Suprapubic skin (tissue), 4 donors: ENCODE measurements around the gene SPATA32. TPM values are rescaled to one million over a fixed set of nuclear protein-coding genes. Genes with fewer than 3 reads are reported as not detected.

Source experiments
- DNase-seq, 2 donors: peaks; one replicate each; pipeline ENCODE4 v3.0.0-alpha.2; 2019; ENCODE audit warnings: low spot score in 2 of 2
- H3K27ac ChIP-seq: fragments of 200-600 bp; sonication (generic); one replicate; pipeline ENCODE4 v1.5.1; 2019
- H3K27me3 ChIP-seq: fragments of 200-600 bp; sonication (generic); one replicate; pipeline ENCODE4 v1.5.1; 2019
- H3K36me3 ChIP-seq: fragments of 200-600 bp; sonication (generic); one replicate; pipeline ENCODE4 v1.5.1; 2019
- H3K4me1 ChIP-seq: fragments of 200-600 bp; sonication (generic); one replicate; pipeline ENCODE4 v1.5.1; 2019
- H3K4me3 ChIP-seq: fragments of 200-600 bp; sonication (generic); one replicate; pipeline ENCODE4 v1.5.1; 2019; ENCODE audit warnings: mild to moderate bottlenecking
- H3K9me3 ChIP-seq: fragments of 200-600 bp; sonication (generic); one replicate; pipeline ENCODE4 v1.5.1; 2019
- EP300 ChIP-seq: sonication (generic); formaldehyde crosslinking; IDR thresholded peaks from one replicate; pipeline ENCODE4 v1.6.1; 2017; ENCODE audit warnings: antibody characterized with exemption
- POLR2A ChIP-seq, 2 donors: fragments of 450-650 bp; IDR thresholded peaks; one replicate each; pipeline ENCODE4 v1.6.1; 2017; ENCODE audit warnings: antibody characterized with exemption in 2 of 2, mild to moderate bottlenecking in 2 of 2, moderate library complexity in 2 of 2
- POLR2AphosphoS5 ChIP-seq, 3 donors: sonication (generic); formaldehyde crosslinking; IDR thresholded peaks; one replicate each; pipeline ENCODE4 v1.6.1; 2017; ENCODE audit warnings: antibody characterized with exemption in 3 of 3
- WGBS: methylation state at CpG from one replicate; pipeline ENCODE4 v1.1.5; 2018; 5-methylcytosine and 5-hydroxymethylcytosine counted together
- total RNA-seq, 4 donors: library from RNA; depleted of rRNA; stranded (reverse); fragments of >200 nt; gene quantifications; one replicate each; pipeline ENCODE4 v1.1.0, GENCODE V29; 2016
- TF ChIP-seq, protein P1 (sequence below), 2 donors: fragments of 200-600 bp in 1 of 2; fragments of 450-650 bp in 1 of 2; sonication (generic) in 1 of 2; IDR thresholded peaks; one replicate each; pipeline ENCODE4 v1.5.1; 2016 to 2019; ENCODE audit warnings: antibody characterized with exemption in 2 of 2, mild to moderate bottlenecking in 1 of 2, moderate library complexity in 1 of 2

SPATA32 gene, protein sequence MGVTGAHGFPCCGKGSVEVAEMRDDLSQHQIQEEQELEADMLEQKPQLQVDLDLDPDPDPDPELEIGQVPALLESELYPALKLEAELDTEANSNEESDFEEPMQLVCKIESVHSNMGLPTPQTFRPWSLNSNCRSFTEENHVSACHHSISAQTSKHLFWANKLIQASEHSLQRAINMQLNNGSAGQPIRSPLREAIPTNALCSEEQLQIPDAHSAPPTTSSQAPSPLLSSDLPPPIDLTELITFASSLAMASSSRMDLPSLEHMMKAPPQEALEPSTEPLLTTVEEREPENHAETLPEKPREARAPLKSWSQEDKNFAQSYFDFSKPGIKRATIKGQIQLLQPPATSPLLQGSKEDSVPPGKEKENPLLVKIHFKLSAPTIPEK
- not detected for total RNA-seq

- TF ChIP-seq EP300: no peak
- no peak for TF ChIP-seq POLR2AphosphoS5 (IDR thresholded peaks at IDR 0.05)
- TF ChIP-seq, protein P1, sequence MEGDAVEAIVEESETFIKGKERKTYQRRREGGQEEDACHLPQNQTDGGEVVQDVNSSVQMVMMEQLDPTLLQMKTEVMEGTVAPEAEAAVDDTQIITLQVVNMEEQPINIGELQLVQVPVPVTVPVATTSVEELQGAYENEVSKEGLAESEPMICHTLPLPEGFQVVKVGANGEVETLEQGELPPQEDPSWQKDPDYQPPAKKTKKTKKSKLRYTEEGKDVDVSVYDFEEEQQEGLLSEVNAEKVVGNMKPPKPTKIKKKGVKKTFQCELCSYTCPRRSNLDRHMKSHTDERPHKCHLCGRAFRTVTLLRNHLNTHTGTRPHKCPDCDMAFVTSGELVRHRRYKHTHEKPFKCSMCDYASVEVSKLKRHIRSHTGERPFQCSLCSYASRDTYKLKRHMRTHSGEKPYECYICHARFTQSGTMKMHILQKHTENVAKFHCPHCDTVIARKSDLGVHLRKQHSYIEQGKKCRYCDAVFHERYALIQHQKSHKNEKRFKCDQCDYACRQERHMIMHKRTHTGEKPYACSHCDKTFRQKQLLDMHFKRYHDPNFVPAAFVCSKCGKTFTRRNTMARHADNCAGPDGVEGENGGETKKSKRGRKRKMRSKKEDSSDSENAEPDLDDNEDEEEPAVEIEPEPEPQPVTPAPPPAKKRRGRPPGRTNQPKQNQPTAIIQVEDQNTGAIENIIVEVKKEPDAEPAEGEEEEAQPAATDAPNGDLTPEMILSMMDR (IDR thresholded peaks at IDR 0.05): no peak
- TF ChIP-seq POLR2A (IDR thresholded peaks at IDR 0.05): no peak
- H3K36me3 ChIP-seq: peaks cover 34% of the 10 kb centered on the region
- H3K4me1 ChIP-seq: peaks cover 23% of the 10 kb centered on the region
- H3K4me3 ChIP-seq: peak within 1 kb of the TSS; percentile 68
- H3K27me3 ChIP-seq: no peaks in the 10 kb centered on the region
- 3% methylated on average over 27 of the region's 68 CpGs for WGBS
- peak within 1 kb of the TSS; percentile 70 for H3K27ac ChIP-seq
- no peaks in the 10 kb centered on the region for H3K9me3 ChIP-seq
- no peak for DNase-seq
Measured at GRCh38 chr17:45261577-45262515, at the start of gene SPATA32. Gene SPATA32, minus strand, starts transcription at chr17:45262094. Its CDS starts 78 bp downstream, at chr17:45262016.

DNA sequence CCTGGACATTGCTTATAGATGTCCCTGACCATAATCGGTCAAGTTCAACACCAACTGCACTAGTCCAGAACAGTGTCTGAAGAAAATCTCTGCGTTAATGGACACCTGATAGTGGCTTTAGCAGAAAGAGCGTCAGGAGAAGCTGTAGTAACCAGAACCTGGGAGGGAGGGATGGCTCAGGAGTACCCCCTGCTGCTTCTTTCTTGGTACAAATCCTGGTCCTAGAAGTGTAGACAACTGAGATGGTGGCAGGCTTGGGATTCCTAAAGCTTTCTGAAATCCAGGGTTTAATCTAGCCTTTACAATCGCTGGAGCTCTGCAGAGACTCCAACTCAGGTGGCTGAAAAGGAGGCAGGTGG lies 49.5 kb upstream of the SPATA32 start:
- no peaks in the 10 kb centered on the region for H3K9me3 ChIP-seq
- H3K4me1 ChIP-seq: peaks cover 97% of the 10 kb centered on the region
- peak overlapping the region; percentile 35 for H3K4me3 ChIP-seq
- H3K27me3 ChIP-seq: no peaks in the 10 kb centered on the region
- no peak for TF ChIP-seq POLR2A (IDR thresholded peaks at IDR 0.05)
- no peak for TF ChIP-seq EP300
- TF ChIP-seq, protein P1 (IDR thresholded peaks at IDR 0.05): no peak
- TF ChIP-seq POLR2AphosphoS5 (IDR thresholded peaks at IDR 0.05): no peak
- DNase-seq: no peak
- H3K27ac ChIP-seq: peak overlapping the region; percentile 96
- WGBS: 81% methylated on average over 4 of the region's 4 CpGs
- H3K36me3 ChIP-seq: no peaks in the 10 kb centered on the region

DNA sequence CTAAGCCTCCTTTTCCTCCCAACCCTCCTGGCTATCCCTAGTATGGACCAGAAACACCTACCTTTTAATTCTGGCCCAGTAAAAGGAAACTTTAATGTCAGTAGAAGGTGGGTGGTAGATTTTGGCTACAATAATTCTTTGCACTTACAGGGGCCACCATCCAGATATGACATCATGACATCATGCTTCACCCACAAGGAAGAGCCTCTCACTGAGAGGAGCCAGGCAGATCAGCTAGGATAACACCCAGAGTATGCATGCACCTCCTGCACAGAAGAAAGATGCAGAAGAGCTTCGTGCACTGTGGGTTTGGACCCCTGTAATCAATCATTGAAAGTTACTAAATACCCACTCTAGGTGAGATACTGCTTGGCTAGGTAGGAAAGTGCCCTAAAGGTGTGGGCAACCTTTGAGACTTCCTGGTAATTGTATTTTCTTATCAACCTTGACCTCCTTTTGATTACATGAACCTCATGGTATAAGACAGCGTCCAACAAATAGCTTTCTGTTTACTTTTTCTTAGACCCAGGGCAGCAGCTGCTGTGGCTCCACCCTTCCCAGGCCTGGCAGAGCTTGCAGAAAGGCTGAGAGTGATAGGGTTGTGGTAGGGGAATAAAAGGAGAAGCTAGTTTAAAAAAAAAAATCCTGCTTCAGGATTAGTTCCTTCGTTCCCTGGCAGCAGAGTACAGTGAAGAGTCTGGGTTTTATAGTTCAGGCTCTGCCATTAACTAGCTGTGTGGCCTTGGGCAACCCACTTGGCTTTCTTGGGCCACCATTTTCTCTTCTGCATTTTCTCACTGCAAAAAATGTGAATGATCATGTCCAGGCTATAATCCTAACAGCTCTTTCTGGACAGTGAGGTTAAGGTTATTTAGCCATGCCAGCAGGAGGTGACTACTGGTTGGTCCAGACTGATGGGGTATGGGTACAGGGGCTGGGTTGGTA lies 48.8 kb upstream of the SPATA32 start:
- peaks cover 99% of the 10 kb centered on the region for H3K4me1 ChIP-seq
- WGBS: 16% methylated on average over 3 of the region's 3 CpGs

GRCh38 chr17:45309400-45309799 lies 47.5 kb upstream of the SPATA32 start:
- Histone ChIP-seq H3K27me3 (no peaks in the 10 kb centered on the region), H3K36me3 (no peaks in the 10 kb centered on the region), H3K4me1 (peaks cover 90% of the 10 kb centered on the region), H3K9me3 (no peaks in the 10 kb centered on the region), H3K4me3 (no peak overlapping the region), H3K27ac (peak overlapping the region; percentile 62)
- WGBS: 100% methylated on average over 4 of the region's 4 CpGs
- DNase-seq: no peak
- TF ChIP-seq EP300 (no peak), POLR2AphosphoS5 (IDR thresholded peaks at IDR 0.05) (no peak), POLR2A (IDR thresholded peaks at IDR 0.05) (no peak)
- TF ChIP-seq, protein P1 (IDR thresholded peaks at IDR 0.05): no peak

More for the DNA sequence above, 48.8 kb upstream of the SPATA32 start:
- Histone ChIP-seq H3K27ac (peak overlapping the region; percentile 96), H3K4me3 (no peak overlapping the region), H3K9me3 (no peaks in the 10 kb centered on the region), H3K27me3 (no peaks in the 10 kb centered on the region), H3K36me3 (no peaks in the 10 kb centered on the region)
- DNase-seq: no peak
- TF ChIP-seq, protein P1 (IDR thresholded peaks at IDR 0.05): no peak
- TF ChIP-seq POLR2AphosphoS5 (IDR thresholded peaks at IDR 0.05) (no peak), POLR2A (IDR thresholded peaks at IDR 0.05) (no peak), EP300 (no peak)
